Measurements from ENCODE around the gene LY6G6D. TPM values are rescaled to one million over a fixed set of nuclear protein-coding genes. Genes with fewer than 3 reads are reported as not detected.

LY6G6D gene, protein sequence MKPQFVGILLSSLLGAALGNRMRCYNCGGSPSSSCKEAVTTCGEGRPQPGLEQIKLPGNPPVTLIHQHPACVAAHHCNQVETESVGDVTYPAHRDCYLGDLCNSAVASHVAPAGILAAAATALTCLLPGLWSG
- 1.6 TPM for total RNA-seq

DNA sequence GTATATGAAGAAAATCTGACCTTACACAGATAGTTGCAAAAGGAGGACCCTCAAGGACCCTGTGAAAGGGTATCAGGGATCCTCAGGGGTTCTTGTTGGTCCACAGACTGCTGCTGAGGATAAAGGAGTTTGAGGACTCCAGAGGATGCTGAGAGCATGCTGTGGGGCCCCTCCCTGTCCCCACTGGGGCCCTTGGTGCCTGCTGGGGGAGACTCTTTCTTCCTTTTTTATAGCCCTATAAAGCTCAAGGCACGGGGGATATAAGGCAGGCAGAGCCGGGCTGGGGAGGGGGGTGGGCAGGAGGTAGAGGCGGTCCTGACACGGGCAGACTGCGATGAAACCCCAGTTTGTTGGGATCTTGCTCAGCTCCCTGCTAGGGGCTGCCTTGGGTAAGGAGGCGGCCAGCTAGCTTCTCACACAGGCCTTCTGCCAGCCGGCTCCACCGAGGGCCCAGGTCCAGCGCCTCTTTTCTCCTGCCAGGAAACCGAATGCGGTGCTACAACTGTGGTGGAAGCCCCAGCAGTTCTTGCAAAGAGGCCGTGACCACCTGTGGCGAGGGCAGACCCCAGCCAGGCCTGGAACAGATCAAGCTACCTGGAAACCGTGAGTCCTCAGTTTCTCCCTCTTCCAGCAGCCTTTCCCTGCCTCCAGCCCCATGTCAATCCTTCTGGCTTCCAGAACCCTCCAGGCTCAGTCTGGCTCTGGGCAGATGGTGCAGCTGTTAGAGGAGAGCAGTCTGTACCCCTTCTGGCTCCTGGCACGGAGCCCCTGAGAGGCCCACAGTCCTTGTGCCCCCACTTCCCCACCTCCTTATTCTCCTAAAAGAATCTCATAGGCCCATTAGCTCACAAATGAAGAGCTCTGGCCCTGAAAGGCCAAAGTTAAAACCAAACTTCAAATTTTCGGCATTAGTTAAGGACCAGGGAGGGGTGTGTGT is at the start of gene LY6G6D:
Gene LY6G6D (plus strand): TSS at position 327 of the 937 bp plus-strand sequence. CDS start 8 bp downstream, at position 335.
- DNase-seq (ENCODE audit: low read depth in 2 of 3, low spot score in 2 of 3) = no peak

- DNase-seq (ENCODE audit: low read depth in 2 of 3, low spot score in 2 of 3) = peak; percentile 89 to 99 (median 98)
These were observed 49.4 kb upstream of the LY6G6D start, which contains the start of gene CSNK2B for GRCh38 chr6:31665501-31666336. CSNK2B (plus strand) TSS chr6:31666080; CDS start chr6:31666832, 752 bp downstream.

GRCh38 chr6:31666337-31666965 is 48.7 kb upstream of the LY6G6D start:
- no peak for DNase-seq (ENCODE audit: low read depth in 2 of 3, low spot score in 2 of 3)

DNA sequence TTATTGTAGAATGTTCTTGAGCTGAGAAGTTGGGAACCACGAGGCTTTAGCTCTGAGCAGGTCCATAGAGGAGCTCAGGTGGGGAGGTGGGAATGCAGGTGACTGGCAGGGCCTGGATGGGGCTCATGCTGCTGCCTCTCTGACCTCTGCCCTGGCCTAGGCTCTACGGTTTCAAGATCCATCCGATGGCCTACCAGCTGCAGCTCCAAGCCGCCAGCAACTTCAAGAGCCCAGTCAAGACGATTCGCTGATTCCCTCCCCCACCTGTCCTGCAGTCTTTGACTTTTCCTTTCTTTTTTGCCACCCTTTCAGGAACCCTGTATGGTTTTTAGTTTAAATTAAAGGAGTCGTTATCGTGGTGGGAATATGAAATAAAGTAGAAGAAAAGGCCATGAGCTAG is 45.5 kb upstream of the LY6G6D start, which contains the start of gene LY6G5B:
Gene LY6G5B (plus strand): TSS at position 301 of the 400 bp plus-strand sequence. CDS start 975 bp downstream, outside the sequence.
- no peak for DNase-seq (ENCODE audit: low read depth in 2 of 3, low spot score in 2 of 3)

DNA sequence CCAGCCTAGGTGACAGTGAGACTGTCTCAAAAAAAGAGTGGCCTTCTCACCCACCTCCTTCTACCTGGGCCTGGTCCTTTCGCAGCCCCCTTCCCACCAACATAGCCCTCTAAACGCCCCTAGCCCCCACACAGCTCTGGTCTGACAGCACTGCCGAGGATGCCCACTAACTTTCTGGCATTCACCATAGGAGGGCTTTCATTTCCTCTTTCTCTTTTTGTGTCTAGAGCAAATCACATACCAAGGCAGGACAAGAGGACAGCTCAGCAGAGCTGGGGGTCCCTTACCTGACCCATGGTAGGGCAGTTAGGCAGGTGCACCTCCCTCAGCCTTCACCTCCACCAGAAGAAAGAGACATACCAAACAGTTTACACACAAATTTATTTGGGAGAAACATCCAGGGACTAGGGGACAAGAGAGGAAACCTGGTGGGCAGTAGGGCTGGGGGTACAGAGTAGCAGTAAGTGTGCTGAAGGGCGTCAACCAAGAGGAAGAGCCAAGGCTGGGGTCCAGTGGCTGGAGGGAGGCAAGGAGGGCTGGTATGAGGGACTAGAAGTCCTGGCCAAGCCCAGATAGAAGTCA is 38.7 kb upstream of the LY6G6D start:
- no peak for DNase-seq (ENCODE audit: low read depth in 2 of 3, low spot score in 2 of 3)

GRCh38 chr6:31676904-31677303 is 38.2 kb upstream of the LY6G6D start:
- no peak for DNase-seq (ENCODE audit: low read depth in 2 of 3, low spot score in 2 of 3)

DNA sequence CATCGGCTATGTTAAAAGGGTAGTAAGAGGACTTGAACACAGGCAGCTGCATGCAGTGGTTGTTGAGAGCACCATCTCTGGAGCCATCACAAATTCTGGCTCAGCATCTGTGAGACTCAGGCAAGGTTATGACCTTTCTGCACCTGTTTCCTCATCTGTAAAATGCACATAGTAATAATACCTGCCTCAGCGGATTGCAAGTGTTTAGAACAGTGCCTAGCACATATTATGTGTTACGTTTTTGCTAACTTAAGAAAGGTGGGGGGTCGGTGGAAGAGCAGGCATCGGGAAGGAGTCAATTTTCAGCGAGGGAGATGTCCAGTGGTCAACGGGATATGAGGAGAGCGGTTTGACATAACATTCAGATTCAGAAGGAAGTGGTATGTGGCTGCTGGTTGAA is 37.2 kb upstream of the LY6G6D start:
- DNase-seq (ENCODE audit: low read depth in 2 of 3, low spot score in 2 of 3) = no peak

DNA sequence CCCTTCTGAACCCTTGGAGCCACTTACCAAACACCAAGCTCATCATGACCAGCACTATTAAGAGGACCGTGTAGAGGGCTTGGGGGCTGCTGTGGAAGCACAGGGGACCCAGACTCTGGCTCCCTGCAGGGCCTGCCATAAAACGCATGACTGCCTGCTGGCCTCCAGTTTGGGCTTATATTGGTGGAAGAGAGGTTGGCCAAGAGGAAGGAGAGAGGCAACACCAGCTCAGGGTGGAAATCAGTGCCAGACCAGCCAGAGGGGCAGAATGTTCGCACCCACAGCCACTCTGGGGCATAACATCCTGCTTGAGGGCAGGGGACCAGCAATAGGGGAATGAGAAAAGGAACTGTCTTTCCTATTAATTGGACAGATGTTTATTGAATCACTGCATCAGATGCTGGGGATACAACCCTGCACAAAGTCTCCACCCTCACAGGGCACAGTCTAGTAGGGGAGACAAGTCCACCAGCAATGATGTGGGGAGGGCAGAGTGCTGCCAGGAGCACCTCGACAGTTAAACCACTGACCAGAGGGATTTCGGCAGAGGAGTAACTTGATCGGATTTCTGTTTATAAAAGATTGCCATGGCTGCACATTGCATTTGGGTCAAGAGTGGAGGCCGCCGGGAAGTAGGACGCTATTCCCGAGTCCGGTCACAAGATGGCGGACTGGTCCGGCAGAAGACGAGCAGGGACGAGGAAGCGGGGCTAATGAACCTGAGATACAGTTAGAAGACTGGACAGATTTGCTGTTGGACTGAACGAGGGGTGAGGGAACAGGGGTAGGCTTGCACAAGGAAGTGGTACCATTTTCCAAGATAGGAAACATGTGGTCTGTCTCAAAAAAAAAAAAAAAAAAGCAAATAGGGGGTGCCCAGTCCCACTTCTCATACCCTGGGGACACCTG is 34.7 kb upstream of the LY6G6D start, which contains the start of gene LY6G5C:
Gene LY6G5C (minus strand): TSS at position 842 of the 909 bp plus-strand sequence. CDS start 694 bp downstream, at position 148.
- peak; percentile 41 to 69 (median 62) for DNase-seq (ENCODE audit: low read depth in 2 of 3, low spot score in 2 of 3)

DNA sequence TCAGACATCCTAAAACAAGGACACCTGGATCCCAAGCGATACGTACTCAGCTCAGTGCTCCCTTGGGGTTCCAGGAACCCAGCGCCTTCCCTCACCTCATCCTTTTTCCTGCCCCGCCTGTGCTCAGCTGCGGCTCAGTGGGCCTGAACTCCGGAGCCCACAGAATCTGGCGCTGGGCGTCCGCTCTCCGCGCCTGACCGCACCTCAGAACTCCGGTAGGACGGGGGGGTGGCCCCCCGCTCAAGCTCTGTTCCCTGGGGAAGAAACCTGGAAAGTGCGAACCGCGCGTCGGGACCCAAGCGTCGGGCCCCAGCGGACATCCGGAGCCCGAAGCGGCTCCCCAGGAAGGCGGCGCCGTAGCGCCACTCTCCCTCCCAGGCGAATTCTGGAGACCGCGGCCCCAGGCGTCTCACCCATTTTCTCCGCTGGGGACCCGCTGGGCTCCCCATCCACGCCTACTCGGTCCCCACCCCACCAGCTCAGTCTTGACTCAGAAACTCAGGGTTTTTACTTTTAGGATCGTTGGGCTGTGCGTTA is 33.9 kb upstream of the LY6G6D start:
- DNase-seq (ENCODE audit: low read depth in 2 of 3, low spot score in 2 of 3) = peak; percentile 33 to 65 (median 44)

DNA sequence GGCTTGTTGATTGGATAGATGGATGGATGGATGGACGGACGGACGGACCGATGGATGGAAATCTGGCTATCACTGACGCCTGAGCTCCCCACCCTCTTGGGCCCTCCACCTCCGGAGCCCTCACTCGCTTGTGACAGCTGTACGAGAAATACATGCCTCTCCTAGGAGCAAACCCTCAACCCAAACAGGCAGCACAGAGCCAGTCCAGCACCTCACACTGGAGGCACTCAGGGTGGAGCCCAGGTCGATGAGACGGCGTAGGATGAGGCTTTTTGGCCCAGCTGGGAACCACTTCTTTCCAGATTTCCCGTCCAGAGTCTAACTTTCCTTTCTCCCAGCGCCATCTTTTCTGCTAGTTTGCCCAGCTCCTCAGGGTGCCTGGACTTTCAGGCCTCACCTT is 31.6 kb upstream of the LY6G6D start:
- no peak for DNase-seq (ENCODE audit: low read depth in 2 of 3, low spot score in 2 of 3)

DNA sequence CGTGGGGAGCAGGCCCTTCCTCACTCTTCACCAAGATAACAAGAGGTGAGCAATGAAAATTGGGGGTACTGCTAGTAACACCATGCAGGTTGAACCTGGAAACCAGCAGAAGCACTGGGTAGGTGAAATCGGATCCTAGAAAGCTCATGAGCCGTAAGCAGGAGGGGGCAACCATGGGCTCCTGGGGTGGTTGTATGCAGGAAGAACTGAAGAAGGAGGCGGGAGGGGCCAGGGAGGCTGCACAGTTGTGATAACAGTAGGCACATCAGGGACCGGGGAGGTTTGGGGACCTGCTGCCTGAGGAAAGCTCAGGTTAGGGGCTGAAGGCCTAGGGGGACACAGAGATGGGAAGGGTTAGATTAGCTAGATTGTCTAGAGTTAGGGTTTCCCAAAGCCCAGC is 28.7 kb upstream of the LY6G6D start:
- no peak for DNase-seq (ENCODE audit: low read depth in 2 of 3, low spot score in 2 of 3)

GRCh38 chr6:31687321-31687720 is 27.8 kb upstream of the LY6G6D start:
- DNase-seq (ENCODE audit: low read depth in 2 of 3, low spot score in 2 of 3) = no peak

GRCh38 chr6:31687860-31688693 is 27.1 kb upstream of the LY6G6D start:
- no peak for DNase-seq (ENCODE audit: low read depth in 2 of 3, low spot score in 2 of 3)

GRCh38 chr6:31689249-31690110 is 25.7 kb upstream of the LY6G6D start:
- peak in 1 of 3 donors; percentile 33 for DNase-seq (ENCODE audit: low read depth in 2 of 3, low spot score in 2 of 3)

DNA sequence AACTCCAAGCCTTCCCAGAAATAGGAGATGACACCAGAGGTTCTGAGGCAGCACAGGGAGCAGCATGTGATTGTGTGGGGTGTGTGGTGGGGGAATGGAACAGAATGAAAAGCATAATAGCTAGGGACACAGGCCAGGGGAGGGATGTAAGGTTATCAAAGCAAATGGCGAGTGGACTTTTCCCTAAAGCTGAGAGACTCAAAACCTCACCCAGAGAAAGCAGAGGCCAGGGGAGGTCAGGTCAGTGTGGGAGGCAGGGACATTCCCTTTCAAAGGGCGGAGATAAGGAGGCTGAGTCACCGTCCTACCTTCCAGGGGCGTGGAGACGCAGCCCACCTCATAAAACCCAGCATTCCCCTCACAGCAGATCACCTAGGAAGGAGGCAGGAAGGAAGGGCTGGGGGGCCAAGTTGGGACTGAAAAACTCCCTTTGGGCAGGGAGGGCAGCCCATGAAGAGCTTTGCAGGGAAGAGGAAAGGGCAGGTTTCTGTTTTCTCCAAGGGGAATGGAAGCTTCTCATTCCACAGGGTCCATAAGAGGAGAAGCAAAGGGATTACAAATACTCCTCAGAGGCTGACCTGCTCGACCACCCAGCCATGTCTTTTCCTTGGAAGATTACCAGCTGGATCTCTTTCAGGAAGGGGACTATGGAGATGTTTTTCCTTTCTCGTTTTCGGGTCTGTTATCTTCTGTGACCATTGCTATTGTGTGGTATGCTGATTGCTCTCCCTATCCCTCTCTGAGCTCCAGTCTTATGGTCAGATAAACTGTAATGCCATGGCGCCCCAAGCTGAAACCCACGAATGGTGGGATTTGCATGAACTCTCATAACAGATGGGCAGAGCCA is 24.7 kb upstream of the LY6G6D start:
- no peak for DNase-seq (ENCODE audit: low read depth in 2 of 3, low spot score in 2 of 3)

- DNase-seq (ENCODE audit: low read depth in 2 of 3, low spot score in 2 of 3) = no peak
These were observed 24.1 kb upstream of the LY6G6D start for GRCh38 chr6:31691078-31691463.

All from hematopoietic multipotent progenitor cell (in vitro differentiated cells).